Liver (tissue), 3 donors: ENCODE measurements around the gene PPFIBP1.

Experiments used
- EGR1 ChIP-seq, 2 donors: IDR thresholded peaks; 2 replicates each; pipeline ENCODE4 v1.6.1; 2016 to 2018; ENCODE audit warnings: antibody characterized with exemption in 2 of 2, low read depth in 2 of 2
- FOXA1 ChIP-seq: IDR thresholded peaks from 2 replicates; pipeline ENCODE4 v1.6.1; 2016; ENCODE audit warnings: antibody characterized with exemption
- GABPA ChIP-seq, 2 donors: IDR thresholded peaks in 1 of 2; conservative IDR thresholded peaks in 1 of 2; 2 replicates each; pipeline ENCODE4 v1.6.1; 2016; ENCODE audit warnings: antibody characterized with exemption in 2 of 2, mild to moderate bottlenecking in 1 of 2, moderate library complexity in 1 of 2
- HNF4A ChIP-seq, 2 donors: conservative IDR thresholded peaks; 2 replicates each; pipeline ENCODE4 v1.6.1; 2016; ENCODE audit warnings: antibody characterized with exemption in 2 of 2, mild to moderate bottlenecking in 2 of 2
- JUND ChIP-seq, 2 donors: IDR thresholded peaks; 2 replicates each; pipeline ENCODE4 v1.6.1; 2016; ENCODE audit warnings: antibody characterized with exemption in 2 of 2
- NR2F2 ChIP-seq: IDR thresholded peaks from 2 replicates; pipeline ENCODE4 v1.6.1; 2016; ENCODE audit warnings: antibody characterized with exemption
- RAD21 ChIP-seq, 2 donors: IDR thresholded peaks; 2 replicates each; pipeline ENCODE4 v1.6.1; 2016; ENCODE audit warnings: antibody characterized with exemption in 2 of 2, mild to moderate bottlenecking in 2 of 2
- YY1 ChIP-seq: IDR thresholded peaks from 2 replicates; pipeline ENCODE4 v1.6.1; 2016; ENCODE audit warnings: antibody characterized with exemption, mild to moderate bottlenecking
- TF ChIP-seq, protein P1 (sequence below): fragments of 150-350 bp; IDR thresholded peaks from 2 replicates; pipeline ENCODE4 v1.5.1; 2017; ENCODE audit warnings: improper control_type of control experiment, low read depth, low read length; ENCODE audit not compliant: missing input control
- TF ChIP-seq, protein P2 (sequence below): IDR thresholded peaks from 2 replicates; pipeline ENCODE4 v1.6.1; 2016; ENCODE audit warnings: antibody characterized with exemption, mild to moderate bottlenecking
- TF ChIP-seq, protein P3 (sequence below): IDR thresholded peaks from 2 replicates; pipeline ENCODE4 v1.6.1; 2016; ENCODE audit warnings: antibody characterized with exemption
- donor health status: healthy.
- donor health status: healthy.

DNA sequence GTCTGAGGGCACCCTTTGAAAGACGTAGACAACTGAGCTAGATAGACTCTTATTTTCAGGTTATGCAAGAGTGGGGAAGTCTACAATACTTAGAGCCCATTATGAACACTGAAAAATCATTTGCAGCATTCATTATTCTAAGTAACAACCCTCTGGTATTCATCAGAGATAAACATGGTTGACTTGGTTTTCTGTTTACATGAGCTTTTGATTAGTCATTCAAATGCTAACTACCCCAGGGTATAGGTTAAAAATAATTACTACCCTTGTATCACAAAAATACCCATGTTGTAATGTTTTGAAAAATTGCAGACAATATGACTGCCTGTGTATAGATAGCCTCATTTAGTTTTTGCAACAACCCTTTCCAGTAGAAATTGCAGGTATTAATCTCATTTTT lies 78.5 kb downstream of the PPFIBP1 start:
- TF ChIP-seq, protein P1, sequence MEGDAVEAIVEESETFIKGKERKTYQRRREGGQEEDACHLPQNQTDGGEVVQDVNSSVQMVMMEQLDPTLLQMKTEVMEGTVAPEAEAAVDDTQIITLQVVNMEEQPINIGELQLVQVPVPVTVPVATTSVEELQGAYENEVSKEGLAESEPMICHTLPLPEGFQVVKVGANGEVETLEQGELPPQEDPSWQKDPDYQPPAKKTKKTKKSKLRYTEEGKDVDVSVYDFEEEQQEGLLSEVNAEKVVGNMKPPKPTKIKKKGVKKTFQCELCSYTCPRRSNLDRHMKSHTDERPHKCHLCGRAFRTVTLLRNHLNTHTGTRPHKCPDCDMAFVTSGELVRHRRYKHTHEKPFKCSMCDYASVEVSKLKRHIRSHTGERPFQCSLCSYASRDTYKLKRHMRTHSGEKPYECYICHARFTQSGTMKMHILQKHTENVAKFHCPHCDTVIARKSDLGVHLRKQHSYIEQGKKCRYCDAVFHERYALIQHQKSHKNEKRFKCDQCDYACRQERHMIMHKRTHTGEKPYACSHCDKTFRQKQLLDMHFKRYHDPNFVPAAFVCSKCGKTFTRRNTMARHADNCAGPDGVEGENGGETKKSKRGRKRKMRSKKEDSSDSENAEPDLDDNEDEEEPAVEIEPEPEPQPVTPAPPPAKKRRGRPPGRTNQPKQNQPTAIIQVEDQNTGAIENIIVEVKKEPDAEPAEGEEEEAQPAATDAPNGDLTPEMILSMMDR = no peak
- TF ChIP-seq EGR1 (IDR thresholded peaks at IDR 0.05; ENCODE audit: low read depth in 2 of 2) (no peak), RAD21 (IDR thresholded peaks at IDR 0.05) (no peak), HNF4A (conservative IDR thresholded peaks at IDR 0.05) (no peak), FOXA1 (no peak), NR2F2 (no peak), GABPA (IDR thresholded peaks at IDR 0.05 in 1 of 2, conservative IDR thresholded peaks at IDR 0.05 in 1 of 2) (no peak), YY1 (no peak), JUND (IDR thresholded peaks at IDR 0.05) (no peak)
- TF ChIP-seq, protein P2, sequence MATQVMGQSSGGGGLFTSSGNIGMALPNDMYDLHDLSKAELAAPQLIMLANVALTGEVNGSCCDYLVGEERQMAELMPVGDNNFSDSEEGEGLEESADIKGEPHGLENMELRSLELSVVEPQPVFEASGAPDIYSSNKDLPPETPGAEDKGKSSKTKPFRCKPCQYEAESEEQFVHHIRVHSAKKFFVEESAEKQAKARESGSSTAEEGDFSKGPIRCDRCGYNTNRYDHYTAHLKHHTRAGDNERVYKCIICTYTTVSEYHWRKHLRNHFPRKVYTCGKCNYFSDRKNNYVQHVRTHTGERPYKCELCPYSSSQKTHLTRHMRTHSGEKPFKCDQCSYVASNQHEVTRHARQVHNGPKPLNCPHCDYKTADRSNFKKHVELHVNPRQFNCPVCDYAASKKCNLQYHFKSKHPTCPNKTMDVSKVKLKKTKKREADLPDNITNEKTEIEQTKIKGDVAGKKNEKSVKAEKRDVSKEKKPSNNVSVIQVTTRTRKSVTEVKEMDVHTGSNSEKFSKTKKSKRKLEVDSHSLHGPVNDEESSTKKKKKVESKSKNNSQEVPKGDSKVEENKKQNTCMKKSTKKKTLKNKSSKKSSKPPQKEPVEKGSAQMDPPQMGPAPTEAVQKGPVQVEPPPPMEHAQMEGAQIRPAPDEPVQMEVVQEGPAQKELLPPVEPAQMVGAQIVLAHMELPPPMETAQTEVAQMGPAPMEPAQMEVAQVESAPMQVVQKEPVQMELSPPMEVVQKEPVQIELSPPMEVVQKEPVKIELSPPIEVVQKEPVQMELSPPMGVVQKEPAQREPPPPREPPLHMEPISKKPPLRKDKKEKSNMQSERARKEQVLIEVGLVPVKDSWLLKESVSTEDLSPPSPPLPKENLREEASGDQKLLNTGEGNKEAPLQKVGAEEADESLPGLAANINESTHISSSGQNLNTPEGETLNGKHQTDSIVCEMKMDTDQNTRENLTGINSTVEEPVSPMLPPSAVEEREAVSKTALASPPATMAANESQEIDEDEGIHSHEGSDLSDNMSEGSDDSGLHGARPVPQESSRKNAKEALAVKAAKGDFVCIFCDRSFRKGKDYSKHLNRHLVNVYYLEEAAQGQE = no peak
- TF ChIP-seq, protein P3, sequence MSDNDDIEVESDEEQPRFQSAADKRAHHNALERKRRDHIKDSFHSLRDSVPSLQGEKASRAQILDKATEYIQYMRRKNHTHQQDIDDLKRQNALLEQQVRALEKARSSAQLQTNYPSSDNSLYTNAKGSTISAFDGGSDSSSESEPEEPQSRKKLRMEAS = no peak
